ENCODE results near the gene ACOX3.

ACOX3 gene

GRCh38 chr4:8465615-8466611, 25.4 kb upstream of the ACOX3 start:
- no peak for DNase-seq

GRCh38 chr4:8464381-8464780, 23.9 kb upstream of the ACOX3 start:
- DNase-seq: no peak

GRCh38 chr4:8463811-8464210, 23.3 kb upstream of the ACOX3 start:
- DNase-seq: no peak

- DNase-seq: no peak
These were observed 21.1 kb upstream of the ACOX3 start for GRCh38 chr4:8461616-8462015.

- no peak for DNase-seq
These were observed 20.6 kb upstream of the ACOX3 start for GRCh38 chr4:8461086-8461485.

- DNase-seq: no peak
These were observed 19.4 kb upstream of the ACOX3 start for GRCh38 chr4:8459867-8460445.

GRCh38 chr4:8457646-8458252, 17.2 kb upstream of the ACOX3 start:
- DNase-seq: peak; percentile 83

GRCh38 chr4:8453957-8454356, 13.4 kb upstream of the ACOX3 start:
- DNase-seq: no peak

GRCh38 chr4:8451440-8452182, 11.1 kb upstream of the ACOX3 start:
- DNase-seq: no peak

GRCh38 chr4:8446122-8446521, 5.6 kb upstream of the ACOX3 start:
- no peak for DNase-seq

GRCh38 chr4:8443801-8444200, 3.3 kb upstream of the ACOX3 start:
- no peak for DNase-seq

- no peak for DNase-seq
These were observed 2.3 kb upstream of the ACOX3 start for GRCh38 chr4:8442596-8443358.

- no peak for DNase-seq
These were observed 1.1 kb upstream of the ACOX3 start for GRCh38 chr4:8441499-8442091.

GRCh38 chr4:8439914-8440491, 520 bp downstream of the ACOX3 start:
- DNase-seq: no peak

GRCh38 chr4:8439168-8439567, 1.4 kb downstream of the ACOX3 start:
- peak; percentile 25 for DNase-seq

- DNase-seq: peak; percentile 25
These were observed 1.8 kb downstream of the ACOX3 start for GRCh38 chr4:8438743-8439142.

- peak; percentile 5 for DNase-seq
These were observed 3.2 kb downstream of the ACOX3 start for GRCh38 chr4:8437281-8437680.

GRCh38 chr4:8435656-8436121, 4.8 kb downstream of the ACOX3 start:
- DNase-seq: peak; percentile 24

GRCh38 chr4:8434251-8435073, 6.1 kb downstream of the ACOX3 start:
- no peak for DNase-seq

- no peak for DNase-seq
These were observed 7.4 kb downstream of the ACOX3 start for GRCh38 chr4:8433136-8433535.
